Esophagus muscularis mucosa (tissue), 4 donors: ENCODE measurements around the gene LKAAEAR1. TPM values are rescaled to one million over a fixed set of nuclear protein-coding genes. Genes with fewer than 3 reads are reported as not detected.

Experiments used
- DNase-seq: peaks from one replicate; pipeline ENCODE4 v3.0.0-alpha.2; 2017; ENCODE audit errors: extremely low spot score
- H3K27ac ChIP-seq, 4 donors: fragments of 200-600 bp; sonication (generic); replicated peaks in 1 of 4; 1 replicate in 3 of 4; 2 replicates in 1 of 4; pipeline ENCODE4 v1.5.1; 2016 to 2019; ENCODE audit warnings: mild to moderate bottlenecking in 1 of 4
- H3K27me3 ChIP-seq, 4 donors: fragments of 200-600 bp; sonication (generic); one replicate each; pipeline versions ENCODE4 v1.5.1 to v1.6.0; 2016 to 2019
- H3K36me3 ChIP-seq, 4 donors: fragments of 200-600 bp; sonication (generic); one replicate each; pipeline ENCODE4 v1.5.1; 2016 to 2019
- H3K4me1 ChIP-seq, 4 donors: fragments of 200-600 bp; sonication (generic); one replicate each; pipeline ENCODE4 v1.5.1; 2016 to 2019
- H3K4me3 ChIP-seq, 4 donors: fragments of 200-600 bp; sonication (generic); 1 replicate in 2 of 4; 2 replicates in 2 of 4; pipeline ENCODE4 v1.5.1; 2016 to 2019; ENCODE audit warnings: mild to moderate bottlenecking in 4 of 4, moderate library complexity in 1 of 4
- H3K9me3 ChIP-seq, 4 donors: fragments of 200-600 bp; sonication (generic); 1 replicate in 3 of 4; 2 replicates in 1 of 4; pipeline ENCODE4 v1.5.1; 2016 to 2019
- CTCF ChIP-seq, 3 experiments: fragments of 200-600 bp in 2 of 3; fragments of 450-650 bp in 1 of 3; sonication (generic) in 2 of 3; IDR thresholded peaks; one replicate each; pipeline ENCODE4 v1.5.1; 2017 to 2019; ENCODE audit warnings: antibody characterized with exemption in 3 of 3, mild to moderate bottlenecking in 2 of 3, moderate library complexity in 1 of 3
- EP300 ChIP-seq: sonication (generic); formaldehyde crosslinking; IDR thresholded peaks from one replicate; pipeline ENCODE4 v1.6.1; 2017; ENCODE audit warnings: antibody characterized with exemption
- POLR2A ChIP-seq: fragments of 450-650 bp; IDR thresholded peaks from one replicate; pipeline ENCODE4 v1.6.1; 2017; ENCODE audit warnings: antibody characterized with exemption, moderate library complexity, mild to moderate bottlenecking, low read depth
- POLR2AphosphoS5 ChIP-seq, 2 donors: sonication (generic); formaldehyde crosslinking; IDR thresholded peaks; one replicate each; pipeline ENCODE4 v1.6.1; 2017; ENCODE audit warnings: antibody characterized with exemption in 2 of 2
- WGBS: methylation state at CpG from one replicate; pipeline ENCODE4 v1.1.5; 2018; 5-methylcytosine and 5-hydroxymethylcytosine counted together
- intact Hi-C: fragments of 100-400 bp; cut with DNase I; formaldehyde crosslinking; loops from one replicate; pipeline ENCODE4 v1.15.1; 2023
- total RNA-seq, 4 donors: library from RNA; depleted of rRNA; stranded (reverse); fragments of >200 nt; gene quantifications; one replicate each; pipeline versions ENCODE4 v1.1.0 to v1.2.1, GENCODE V29; 2016

The LKAAEAR1 gene
- total RNA-seq, 4 donors from 2014 or later = not detected

- intact Hi-C loops = no loop called here
- H3K4me1 ChIP-seq = no peaks in the 10 kb centered on the region
- H3K4me3 ChIP-seq = no peak overlapping the region
- H3K36me3 ChIP-seq = no peaks in the 10 kb centered on the region
- H3K9me3 ChIP-seq = no peaks in the 10 kb centered on the region
- no peak for TF ChIP-seq EP300
- no peak for TF ChIP-seq CTCF (IDR thresholded peaks at IDR 0.05)
- TF ChIP-seq POLR2AphosphoS5 (IDR thresholded peaks at IDR 0.05) = no peak
- no peak for TF ChIP-seq POLR2A
- peaks cover 0 to 56% (median 1%) of the 10 kb centered on the region in 4 donors for H3K27me3 ChIP-seq
- H3K27ac ChIP-seq = no peak overlapping the region
- DNase-seq = no peak
- WGBS = 56% methylated on average over 17 of the region's 19 CpGs
Observed at GRCh38 chr20:64107736-64108457, 23.7 kb upstream of the LKAAEAR1 start.

GRCh38 chr20:64106981-64107735 lies 23.0 kb upstream of the LKAAEAR1 start, which contains the start of gene NPBWR2:
Gene NPBWR2 (minus strand): TSS chr20:64107565. CDS start chr20:64106831, 734 bp downstream.
- no peak within 1 kb of the TSS for H3K27ac ChIP-seq
- H3K4me3 ChIP-seq = no peak within 1 kb of the TSS
- peaks cover 0 to 63% (median 8%) of the 10 kb centered on the region in 4 donors for H3K27me3 ChIP-seq
- TF ChIP-seq EP300 = no peak
- TF ChIP-seq POLR2AphosphoS5 (IDR thresholded peaks at IDR 0.05) = no peak
- no peak for TF ChIP-seq POLR2A
- no peak for TF ChIP-seq CTCF (IDR thresholded peaks at IDR 0.05)
- no peaks in the 10 kb centered on the region for H3K9me3 ChIP-seq
- H3K36me3 ChIP-seq = no peaks in the 10 kb centered on the region
- intact Hi-C loops = no loop called here
- peaks cover 6 to 7% (median 6%) of the 10 kb centered on the region in 4 donors for H3K4me1 ChIP-seq
- WGBS = 62% methylated on average over 8 of the region's 22 CpGs
- no peak for DNase-seq

GRCh38 chr20:64106435-64106961 lies 22.3 kb upstream of the LKAAEAR1 start:
- WGBS = 91% methylated on average over 21 of the region's 28 CpGs
- Histone ChIP-seq H3K27me3 (peaks cover 0 to 70% (median 15%) of the 10 kb centered on the region in 4 donors), H3K27ac (no peak overlapping the region), H3K9me3 (no peaks in the 10 kb centered on the region), H3K4me3 (no peak overlapping the region), H3K4me1 (peaks cover 9 to 14% (median 12%) of the 10 kb centered on the region in 4 donors), H3K36me3 (no peaks in the 10 kb centered on the region)
- no peak for TF ChIP-seq CTCF (IDR thresholded peaks at IDR 0.05)
- no peak for TF ChIP-seq EP300
- no peak for TF ChIP-seq POLR2A
- TF ChIP-seq POLR2AphosphoS5 (IDR thresholded peaks at IDR 0.05) = no peak
- no peak for DNase-seq
- intact Hi-C loops = no loop called here

- WGBS = 94% methylated on average over 31 of the region's 39 CpGs
- intact Hi-C loops = no loop called here
- no peak overlapping the region for H3K4me3 ChIP-seq
- peaks cover 0 to 75% (median 18%) of the 10 kb centered on the region in 4 donors for H3K27me3 ChIP-seq
- H3K9me3 ChIP-seq = no peaks in the 10 kb centered on the region
- peaks cover 9 to 15% (median 12%) of the 10 kb centered on the region in 4 donors for H3K4me1 ChIP-seq
- H3K27ac ChIP-seq = no peak overlapping the region
- TF ChIP-seq EP300 (no peak), CTCF (IDR thresholded peaks at IDR 0.05) (no peak), POLR2AphosphoS5 (IDR thresholded peaks at IDR 0.05) (no peak), POLR2A (no peak)
- DNase-seq = no peak
- no peaks in the 10 kb centered on the region for H3K36me3 ChIP-seq
Observed at GRCh38 chr20:64105846-64106434, 21.7 kb upstream of the LKAAEAR1 start.
